Amygdala (tissue), 56 donors: ENCODE measurements around the gene DYNC1I1.
A peak's percentile ranks its signal among the peaks of the same experiment; 100 is the strongest.

Source experiments
- DNase-seq, 56 donors: peaks; one replicate each; lab custom pipeline; 2025; lab: John Stamatoyannopoulos, UW

The DYNC1I1 gene

DNA sequence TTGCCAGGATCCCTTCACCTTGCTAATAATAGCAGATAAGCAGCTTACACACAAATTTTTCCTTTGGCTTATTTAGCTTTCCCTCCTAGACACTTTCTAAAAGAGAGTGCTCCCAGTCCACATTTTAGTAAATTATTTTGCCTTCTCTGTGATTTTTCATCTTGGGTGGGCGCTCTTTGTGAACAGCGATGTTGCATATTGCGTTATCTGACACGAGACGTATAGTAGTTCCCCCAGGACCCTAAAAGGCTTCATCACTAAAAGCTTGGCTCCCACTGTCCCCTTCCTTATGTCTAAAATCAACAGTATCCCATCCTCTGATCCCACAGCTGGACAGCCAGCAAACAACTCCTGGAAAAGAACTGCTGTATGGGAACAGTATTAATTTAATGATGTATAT, 232.9 kb downstream of the DYNC1I1 start:
- no peak for DNase-seq

DNA sequence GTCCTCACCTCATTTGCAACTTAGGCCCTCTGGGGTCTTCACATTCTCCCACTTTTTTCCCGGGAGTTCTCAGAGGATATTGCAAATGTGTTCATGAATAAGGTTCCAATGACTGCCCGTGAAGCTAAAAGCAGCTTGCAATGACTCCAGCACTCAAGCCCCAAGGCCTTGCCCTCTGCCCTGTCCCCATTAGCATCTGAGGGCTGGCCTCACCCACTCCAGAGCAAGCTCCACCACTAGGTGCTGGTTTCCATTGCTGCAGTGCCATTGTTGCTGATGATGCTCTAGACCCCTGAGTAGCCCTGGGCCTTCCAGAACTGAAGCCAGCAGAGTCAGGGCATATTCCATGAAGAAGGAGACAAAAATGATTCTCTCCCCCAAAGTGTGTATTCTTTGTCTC, 236.8 kb downstream of the DYNC1I1 start:
- no peak for DNase-seq

DNA sequence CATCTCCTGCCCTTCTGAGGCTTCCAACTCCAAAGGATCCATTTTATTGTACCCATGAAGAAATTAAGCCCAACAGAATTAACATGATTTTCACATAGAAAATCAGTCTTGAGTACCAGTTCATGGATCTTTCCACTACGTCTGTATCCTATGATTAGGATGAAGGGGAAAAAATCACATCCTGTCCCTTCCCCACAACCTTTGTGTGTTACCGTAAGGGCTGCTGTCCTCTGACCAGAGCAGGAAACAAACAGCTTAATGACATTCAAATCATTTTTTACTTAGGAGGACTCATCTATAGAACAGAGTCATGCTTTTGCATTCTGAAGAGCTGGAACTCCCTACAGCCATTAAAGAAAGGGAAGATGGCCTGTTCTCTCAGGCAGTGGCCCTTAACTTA, 241.5 kb downstream of the DYNC1I1 start:
- DNase-seq, result no peak

GRCh38 chr7:96014617-96015016, 242.3 kb downstream of the DYNC1I1 start:
- no peak for DNase-seq

- DNase-seq, result no peak
Observed at GRCh38 chr7:96016056-96016586, 243.8 kb downstream of the DYNC1I1 start.

GRCh38 chr7:96016735-96017134, 244.4 kb downstream of the DYNC1I1 start:
- DNase-seq, result no peak

- DNase-seq, result no peak
Observed at GRCh38 chr7:96017877-96018276, 245.5 kb downstream of the DYNC1I1 start.

DNA sequence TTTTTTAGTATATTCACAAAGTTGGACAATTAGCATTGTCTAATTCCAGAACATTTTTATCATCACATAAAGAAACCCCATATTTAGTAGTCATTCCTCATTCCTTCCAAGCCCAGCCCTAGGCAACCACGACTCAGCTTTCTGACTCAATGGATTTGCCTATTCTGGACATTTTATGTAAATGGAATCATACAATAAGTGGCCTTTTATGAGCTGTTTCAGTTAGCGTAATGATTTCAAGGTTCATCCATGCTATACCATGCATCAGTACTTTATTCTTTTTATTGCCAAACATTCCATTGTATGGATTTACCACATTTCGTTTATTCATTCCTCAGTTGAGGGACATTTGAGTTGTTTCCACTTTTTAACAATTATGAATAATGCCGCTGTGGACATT, 249.2 kb downstream of the DYNC1I1 start:
- no peak for DNase-seq

DNA sequence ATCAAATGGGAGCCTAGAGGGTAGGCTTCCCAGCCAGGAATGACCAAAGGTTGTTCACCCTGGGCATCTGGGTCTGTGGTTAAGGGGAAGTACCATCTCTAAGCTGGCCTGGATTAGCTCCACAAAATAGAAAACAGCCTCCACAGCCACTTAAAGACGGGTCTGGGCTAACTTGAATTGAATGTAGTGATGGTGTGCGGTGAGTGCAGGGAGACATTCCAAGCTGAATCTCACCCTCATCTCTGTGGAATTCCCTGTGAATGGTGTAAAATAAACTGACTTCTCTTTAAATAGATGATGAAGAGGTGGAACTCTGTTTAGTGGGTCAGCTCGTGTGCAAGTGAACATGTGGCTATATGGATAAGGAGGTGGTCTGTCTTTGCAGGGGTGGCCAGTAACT, 251.0 kb downstream of the DYNC1I1 start:
- DNase-seq, result no peak

- no peak for DNase-seq
Observed at GRCh38 chr7:96026010-96026409, 253.7 kb downstream of the DYNC1I1 start.

DNA sequence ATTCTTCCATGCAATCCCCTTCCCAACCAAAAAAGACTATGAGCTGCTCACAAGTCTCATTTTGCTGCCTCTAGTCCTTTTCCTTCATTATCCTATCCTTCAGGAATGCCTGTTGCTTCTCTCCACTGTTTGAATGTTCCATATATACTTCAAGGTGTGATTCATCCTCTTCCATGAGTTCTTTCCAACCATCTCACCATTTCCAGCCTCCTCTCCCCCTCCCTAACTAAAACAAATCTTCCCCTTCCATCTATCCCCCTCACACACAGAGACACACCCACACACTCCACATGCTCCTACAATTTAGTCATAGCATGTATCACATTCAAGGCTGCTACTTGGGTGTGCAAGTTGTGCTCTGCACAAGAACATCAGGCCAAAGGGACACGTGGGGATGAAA, 254.3 kb downstream of the DYNC1I1 start:
- no peak for DNase-seq

DNA sequence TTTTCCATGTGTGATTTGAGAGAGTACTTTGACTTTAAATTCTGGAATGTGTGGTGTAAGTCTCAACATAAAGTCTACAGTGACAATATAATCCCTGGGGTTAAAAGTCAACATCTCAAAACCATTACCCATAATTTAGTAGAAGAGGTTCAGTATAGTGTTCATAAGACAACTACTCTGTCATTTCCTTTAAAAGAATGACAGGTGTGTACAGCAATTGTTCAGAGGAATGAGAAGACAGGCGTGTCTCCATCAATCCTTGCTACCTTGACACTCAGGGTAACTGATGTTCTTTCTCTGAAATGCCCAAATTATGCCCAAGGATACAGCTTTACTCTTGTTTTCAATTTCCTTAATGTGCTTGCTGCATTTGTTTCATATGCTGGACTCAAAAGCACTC, 256.4 kb downstream of the DYNC1I1 start:
- DNase-seq, result no peak

DNA sequence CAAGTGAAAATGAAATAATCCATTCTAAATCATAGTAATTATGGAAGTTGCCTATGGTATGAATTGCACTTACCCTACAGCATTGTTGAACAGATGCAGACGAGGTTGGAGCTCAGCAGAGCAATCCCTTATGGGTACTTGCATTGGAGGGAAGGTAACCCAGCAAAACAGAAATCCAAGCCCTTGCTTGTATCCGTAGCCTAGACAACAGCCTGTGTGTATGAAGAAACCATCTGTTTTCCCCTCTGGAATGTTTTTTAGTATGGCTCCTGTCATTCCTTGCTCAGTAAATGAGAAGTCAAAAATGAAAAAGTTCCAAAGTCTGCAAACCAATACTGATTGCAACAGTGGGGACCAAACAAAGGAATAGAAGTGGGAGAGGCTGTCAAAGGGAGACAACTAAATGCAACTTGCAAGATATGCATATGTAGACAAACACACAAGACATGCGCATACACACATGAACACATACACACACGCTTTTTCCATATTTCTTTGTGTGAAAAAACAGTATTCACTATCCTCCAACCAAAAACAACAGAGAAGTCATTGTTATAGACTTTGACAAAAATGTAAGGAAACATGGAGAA, 260.8 kb downstream of the DYNC1I1 start:
- DNase-seq, result no peak

GRCh38 chr7:96034940-96035727, 262.8 kb downstream of the DYNC1I1 start:
- peak in 1 of 56 donors; percentile 3 for DNase-seq

GRCh38 chr7:96040250-96040772, 268.0 kb downstream of the DYNC1I1 start:
- no peak for DNase-seq

GRCh38 chr7:96041171-96041570, 268.8 kb downstream of the DYNC1I1 start:
- no peak for DNase-seq

GRCh38 chr7:96045181-96045580, 272.8 kb downstream of the DYNC1I1 start:
- no peak for DNase-seq

DNA sequence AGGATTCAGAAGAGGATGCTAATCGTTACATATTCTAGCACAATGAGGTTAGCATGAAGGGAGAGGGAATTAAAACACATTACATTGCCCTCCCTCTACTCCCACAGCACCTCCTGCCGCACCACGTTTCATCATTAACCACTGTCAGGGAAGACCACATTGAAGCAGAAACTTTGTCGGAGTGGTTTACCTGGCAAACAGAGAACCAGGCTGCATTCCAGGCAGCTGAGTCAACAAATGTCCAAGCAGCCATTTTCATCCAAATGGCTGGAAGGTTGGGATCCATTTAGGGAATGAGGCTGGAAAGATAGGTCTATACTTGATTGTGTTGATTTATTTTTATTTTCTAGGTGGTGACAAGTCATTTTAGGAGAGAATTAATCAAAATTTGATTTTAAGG, 273.6 kb downstream of the DYNC1I1 start:
- DNase-seq, result no peak

GRCh38 chr7:96052289-96052688, 279.9 kb downstream of the DYNC1I1 start:
- DNase-seq, result no peak

GRCh38 chr7:96052860-96053470, 280.6 kb downstream of the DYNC1I1 start:
- no peak for DNase-seq

DNA sequence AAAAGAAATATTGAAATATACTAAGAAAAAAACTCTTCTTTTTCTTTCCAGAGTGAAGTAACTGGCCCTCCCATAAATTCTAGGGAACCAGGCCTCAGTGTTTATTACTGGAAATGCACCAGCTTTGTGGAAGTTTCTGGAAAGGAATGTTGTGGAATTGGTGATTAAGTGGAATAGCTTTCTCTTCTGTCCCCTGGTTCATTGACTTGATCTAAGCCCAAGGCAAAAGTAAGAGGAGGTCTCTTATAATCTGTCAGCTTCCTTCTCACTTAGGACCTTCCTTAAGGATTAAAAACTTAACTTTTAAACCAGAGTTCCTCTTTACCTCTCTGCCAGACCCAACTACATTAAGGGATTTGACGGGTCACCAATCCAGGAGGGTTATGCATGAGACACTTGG, 283.4 kb downstream of the DYNC1I1 start:
- DNase-seq, result no peak
